Endothelial cell of umbilical vein (primary cell): ENCODE results near the gene TUBA1C.

Source experiments
- CTCF ChIP-seq, 2 donors: IDR thresholded peaks; 1 replicate in 1 of 2; 2 replicates in 1 of 2; pipeline ENCODE4 v1.5.1; 2011; ENCODE audit warnings: low read length in 2 of 2, mild to moderate bottlenecking in 2 of 2, moderate library complexity in 2 of 2, control low read depth in 1 of 2, inconsistent platforms in 1 of 2, low read depth in 1 of 2; ENCODE audit not compliant: insufficient read depth in 1 of 2; ENCODE audit errors: extremely low read depth in 1 of 2
- EZH2 ChIP-seq: IDR thresholded peaks from 2 replicates; pipeline ENCODE4 v1.6.1; 2012; ENCODE audit warnings: borderline replicate concordance, low read depth, mild to moderate bottlenecking, moderate library complexity, low read length, inconsistent platforms; ENCODE audit not compliant: severe bottlenecking
- MYC ChIP-seq: IDR thresholded peaks from one replicate; pipeline ENCODE4 v1.6.1; 2011; ENCODE audit warnings: mild to moderate bottlenecking, low read depth, low read length
- POLR2A ChIP-seq: IDR thresholded peaks from 2 replicates; pipeline ENCODE4 v1.6.1; 2012; ENCODE audit warnings: low read depth, mild to moderate bottlenecking, control low read depth, low read length
- POLR2AphosphoS5 ChIP-seq: IDR thresholded peaks from 2 replicates; pipeline ENCODE4 v1.6.1; 2012; ENCODE audit warnings: low read depth, mild to moderate bottlenecking, control low read depth, low read length, moderate library complexity; ENCODE audit not compliant: insufficient read depth
- TF ChIP-seq, protein P1 (sequence below): IDR thresholded peaks from 2 replicates; pipeline ENCODE4 v1.6.1; 2011; ENCODE audit not compliant: insufficient read depth, insufficient read length

DNA sequence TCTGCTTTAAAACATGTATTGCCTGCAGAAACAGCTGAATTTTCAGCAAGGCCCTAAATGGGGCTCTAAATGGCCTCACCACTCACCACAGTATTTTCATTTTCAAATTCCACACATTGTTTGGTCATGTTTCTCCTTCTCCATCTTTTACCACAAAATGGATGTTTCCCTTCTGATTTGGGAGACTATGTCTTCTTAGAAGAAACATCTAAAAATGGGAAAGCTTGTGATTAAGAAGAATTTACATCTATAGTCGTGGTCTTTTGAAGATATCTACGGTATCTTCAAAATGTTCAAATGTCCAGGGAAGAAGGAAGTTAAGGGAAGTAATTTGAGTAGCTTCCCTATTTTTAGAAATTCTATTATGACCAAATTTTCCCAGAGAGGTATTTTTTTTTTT lies 20.7 kb upstream of the TUBA1C start:
- TF ChIP-seq CTCF (IDR thresholded peaks at IDR 0.05; ENCODE audit: extremely low read depth in 1 of 2, insufficient read depth in 1 of 2, low read depth in 1 of 2, low read length in 2 of 2) (no peak), POLR2A (no peak), MYC (no peak), POLR2AphosphoS5 (no peak), EZH2 (no peak)
- TF ChIP-seq, protein P1, sequence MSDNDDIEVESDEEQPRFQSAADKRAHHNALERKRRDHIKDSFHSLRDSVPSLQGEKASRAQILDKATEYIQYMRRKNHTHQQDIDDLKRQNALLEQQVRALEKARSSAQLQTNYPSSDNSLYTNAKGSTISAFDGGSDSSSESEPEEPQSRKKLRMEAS, result no peak
